Measurements from ENCODE around the gene MRPL53.

The MRPL53 gene

GRCh38 chr2:74429487-74430451 is 42.7 kb downstream of the MRPL53 start:
- no peak for DNase-seq

GRCh38 chr2:74428675-74429074 is 43.8 kb downstream of the MRPL53 start:
- no peak for DNase-seq

GRCh38 chr2:74427551-74427950 is 44.9 kb downstream of the MRPL53 start:
- no peak for DNase-seq

GRCh38 chr2:74426181-74426758 is 46.2 kb downstream of the MRPL53 start:
- no peak for DNase-seq

GRCh38 chr2:74425523-74425922 is 47.0 kb downstream of the MRPL53 start:
- no peak for DNase-seq

GRCh38 chr2:74424995-74425406 is 47.5 kb downstream of the MRPL53 start:
- no peak for DNase-seq

- DNase-seq: no peak
Observed at GRCh38 chr2:74424139-74424992, 48.1 kb downstream of the MRPL53 start.

- no peak for DNase-seq
Observed at GRCh38 chr2:74423231-74424095, 49.0 kb downstream of the MRPL53 start.
